Adrenal gland (tissue), 12 donors: ENCODE data around the gene ARL15. TPM values are rescaled to one million over a fixed set of nuclear protein-coding genes. Genes with fewer than 3 reads are reported as not detected.
"Not testable (repeated sequence)": the region's sequence is repeated elsewhere in the genome, so short reads cannot be mapped to it uniquely, and the experiment has no call there.

Experiments used
- DNase-seq, 7 donors: peaks; one replicate each; pipeline ENCODE4 v3.0.0-alpha.2; 2019 to 2020
- H3K27ac ChIP-seq, 5 donors: fragments of 200-600 bp; sonication (generic) in 4 of 5; 1 replicate in 3 of 5; 2 replicates in 2 of 5; pipeline versions ENCODE4 v1.5.1 to v1.8.0; 2016 to 2020; ENCODE audit warnings: mild to moderate bottlenecking in 1 of 5
- H3K27me3 ChIP-seq: fragments of 200-600 bp; 2 replicates; pipeline ENCODE4 v1.8.0; 2021
- H3K36me3 ChIP-seq, 2 donors: fragments of 200-600 bp; replicated peaks in 1 of 2; 1 replicate in 1 of 2; 2 replicates in 1 of 2; pipeline versions ENCODE4 v1.5.1 to v1.8.0; 2018 to 2022
- H3K4me1 ChIP-seq, 2 donors: fragments of 200-600 bp; replicated peaks in 1 of 2; 1 replicate in 1 of 2; 2 replicates in 1 of 2; pipeline versions ENCODE4 v1.5.1 to v1.8.0; 2018 to 2021
- H3K4me3 ChIP-seq, 4 donors: fragments of 200-600 bp; sonication (generic) in 3 of 4; one replicate each; pipeline ENCODE4 v1.5.1; 2016 to 2018
- H3K9me3 ChIP-seq, 3 donors: fragments of 200-600 bp; sonication (generic) in 1 of 3; replicated peaks in 1 of 3; 1 replicate in 2 of 3; 2 replicates in 1 of 3; pipeline versions ENCODE4 v1.5.1 to v1.8.0; 2016 to 2021
- CTCF ChIP-seq, 6 experiments: fragments of 450-650 bp in 4 of 6; fragments of 200-600 bp in 2 of 6; sonication (generic) in 1 of 6; IDR thresholded peaks; 1 replicate in 5 of 6; 2 replicates in 1 of 6; pipeline versions ENCODE4 v1.5.1 to v1.8.0; 2016 to 2021; ENCODE audit warnings: antibody characterized with exemption in 6 of 6, mild to moderate bottlenecking in 2 of 6, moderate library complexity in 1 of 6
- POLR2A ChIP-seq, 2 donors: fragments of 450-650 bp; IDR thresholded peaks; one replicate each; pipeline ENCODE4 v1.6.1; 2017; ENCODE audit warnings: antibody characterized with exemption in 2 of 2, mild to moderate bottlenecking in 2 of 2, moderate library complexity in 1 of 2
- WGBS, 4 donors: extraction: QIAGEN DNeasy Blood & Tissue Kit in 2 of 4; methylation state at CpG; one replicate each; pipeline versions ENCODE4 v1.1.5 to v1.1.7; 2013 to 2017; 5-methylcytosine and 5-hydroxymethylcytosine counted together
- intact Hi-C, 2 donors: fragments of 100-400 bp; cut with DNase I; formaldehyde crosslinking; loops; one replicate each; pipeline versions ENCODE4 v1.14.1 to v1.15.0; 2022 to 2023
- polyA plus RNA-seq, 3 donors: library from polyadenylated mRNA; stranded (reverse); fragments of 200-250 nt in 2 of 3; fragments of 350-450 nt in 1 of 3; fragmentation: Illumina TruSeq in 1 of 3; extraction: RNeasy Lipid Tissue Mini Kit (QIAGEN cat#74804) in 1 of 3; gene quantifications; one replicate each; pipeline ENCODE4 v1.2.3, GENCODE V29; 2013 to 2014
- total RNA-seq, 9 donors: library from RNA; depleted of rRNA in 4 of 9; stranded (reverse); fragments of >200 nt in 4 of 9; fragments of 120-200 nt in 1 of 9; fragmentation: NEBNext Ultra II Directional in 1 of 9; extraction: Animal tissue kit (Norgen Biotek cat#: 25700) in 1 of 9; gene quantifications; one replicate each; pipeline versions ENCODE4 v1.1.0 to v1.2.4, GENCODE V29; 2013 to 2023
- donor health status: healthy with polysubstance abuse.
- donor health status: Bipolar disorder and iron deficiency.
- donor health status: DM: yes; HTN: yes; CAD: no.
- donor health status: DM: no; HTN: no; CAD: no.
- donor health status: DM: no; HTN: no; CAD: no.
- donor health status: DM: yes; HTN: yes; CAD: no.

Gene ARL15
- total and polyA plus RNA-seq, 12 donors = 12.1 to 85.6 (median 38.9) TPM

DNA sequence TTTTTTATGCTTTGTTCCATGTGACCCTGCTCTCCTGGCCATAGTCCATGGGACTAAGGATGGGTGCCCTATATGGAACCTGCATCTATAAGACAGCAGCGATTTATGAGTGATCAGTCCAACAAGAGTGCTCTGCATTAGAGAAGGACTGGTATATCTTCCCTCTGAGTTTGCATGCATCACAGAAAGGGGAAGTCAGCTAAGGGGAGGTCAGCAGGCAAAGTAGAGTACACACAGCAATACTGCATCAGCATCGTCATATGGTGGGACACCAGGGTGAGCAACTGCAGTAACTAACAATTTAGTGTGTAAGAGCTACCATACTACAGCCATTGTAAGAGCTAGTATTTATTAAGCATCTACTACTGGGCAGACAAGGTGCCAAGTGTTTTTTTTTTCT lies 438.6 kb downstream of the ARL15 start:
- Histone ChIP-seq H3K9me3 (no peaks in the 10 kb centered on the region), H3K4me1 (no peaks in the 10 kb centered on the region), H3K27me3 (no peaks in the 10 kb centered on the region), H3K36me3 (no peaks in the 10 kb centered on the region), H3K4me3 (no peak overlapping the region), H3K27ac (no peak overlapping the region)
- DNase-seq = no peak
- intact Hi-C loops = loop anchor here in 1 of 2 donors (10.0 kb wide), 1 partner anchor 343 kb away; no protein-coding TSS in a partner anchor
- TF ChIP-seq CTCF (IDR thresholded peaks at IDR 0.05) (no peak), POLR2A (IDR thresholded peaks at IDR 0.05) (no peak)
- WGBS, 4 donors = 76 to 89% (median 88%) methylated on average over 2 of the region's 2 CpGs

- intact Hi-C loops = loop anchor here in 1 of 2 donors (10.0 kb wide), 1 partner anchor 344 kb away; no protein-coding TSS in a partner anchor
- no peak for TF ChIP-seq POLR2A (IDR thresholded peaks at IDR 0.05)
- TF ChIP-seq CTCF (IDR thresholded peaks at IDR 0.05) = peak in 4 of 6 experiments; percentile 17 to 34 (median 22)
These were observed 439.3 kb downstream of the ARL15 start for GRCh38 chr5:53871050-53871449.

GRCh38 chr5:53858700-53859456 lies 451.5 kb downstream of the ARL15 start:
- TF ChIP-seq POLR2A (IDR thresholded peaks at IDR 0.05) = no peak
- TF ChIP-seq CTCF (IDR thresholded peaks at IDR 0.05) = no peak
- no peak overlapping the region for H3K4me3 ChIP-seq

More at GRCh38 chr5:53871050-53871449, 439.3 kb downstream of the ARL15 start:
- no peaks in the 10 kb centered on the region for H3K9me3 ChIP-seq
- no peak overlapping the region for H3K4me3 ChIP-seq
- WGBS, 4 donors = 57 to 75% (median 65%) methylated on average over 5 of the region's 5 CpGs
- no peak overlapping the region for H3K27ac ChIP-seq
- no peaks in the 10 kb centered on the region for H3K4me1 ChIP-seq
- H3K36me3 ChIP-seq = no peaks in the 10 kb centered on the region
- H3K27me3 ChIP-seq = no peaks in the 10 kb centered on the region
- DNase-seq = no peak

GRCh38 chr5:53856506-53856905 lies 453.9 kb downstream of the ARL15 start:
- no peak overlapping the region for H3K27ac ChIP-seq
- H3K4me3 ChIP-seq = no peak overlapping the region
- H3K4me1 ChIP-seq = no peaks in the 10 kb centered on the region
- WGBS, 4 donors = 44 to 55% (median 48%) methylated on average over 3 of the region's 3 CpGs
- H3K9me3 ChIP-seq = no peaks in the 10 kb centered on the region
- peak in 4 of 7 donors; percentile 11 to 69 (median 19) for DNase-seq
- no peaks in the 10 kb centered on the region for H3K27me3 ChIP-seq
- TF ChIP-seq POLR2A (IDR thresholded peaks at IDR 0.05) (no peak), CTCF (IDR thresholded peaks at IDR 0.05) (no peak)
- no peaks in the 10 kb centered on the region for H3K36me3 ChIP-seq
- intact Hi-C loops = no loop called here

More at GRCh38 chr5:53858700-53859456, 451.5 kb downstream of the ARL15 start:
- Histone ChIP-seq H3K27ac (no peak overlapping the region), H3K4me1 (no peaks in the 10 kb centered on the region), H3K36me3 (no peaks in the 10 kb centered on the region), H3K27me3 (no peaks in the 10 kb centered on the region), H3K9me3 (no peaks in the 10 kb centered on the region)
- intact Hi-C loops = no loop called here
- no peak for DNase-seq
- 90 to 93% (median 91%) methylated on average over 17 of the region's 17 CpGs for whole genome bisulfite sequencing, 4 donors

- H3K27ac ChIP-seq, DNase-seq, H3K27me3 ChIP-seq, H3K4me1 ChIP-seq, H3K4me3 ChIP-seq, H3K9me3 ChIP-seq, H3K36me3 ChIP-seq, intact Hi-C loops: not testable (repeated sequence)
- 90 to 94% (median 93%) methylated on average over 4 to 19 of the region's 19 CpGs for WGBS, 4 donors
These were observed 473.4 kb downstream of the ARL15 start for GRCh38 chr5:53836851-53837430.
